IPS-18c (cell line): Measurements from ENCODE around the gene LRFN4.

Source experiments
- H3K4me3 ChIP-seq: 2 replicates; pipeline ENCODE4 v1.7.0; 2013; ENCODE audit warnings: low read depth, mild to moderate bottlenecking, low read length, moderate library complexity; ENCODE audit not compliant: insufficient read depth
- H3K9me3 ChIP-seq: one replicate; pipeline ENCODE4 v1.6.1; 2013; ENCODE audit warnings: mild to moderate bottlenecking, low read length, moderate library complexity; ENCODE audit not compliant: control insufficient read depth, insufficient read depth

Gene LRFN4

GRCh38 chr11:66891851-66892660 is 35.2 kb downstream of the LRFN4 start:
- Histone ChIP-seq H3K4me3 (no peak overlapping the region), H3K9me3 (peaks cover 4% of the 10 kb centered on the region)

GRCh38 chr11:66892911-66893310 is 36.0 kb downstream of the LRFN4 start:
- H3K9me3 ChIP-seq, result peaks cover 4% of the 10 kb centered on the region
- no peak overlapping the region for H3K4me3 ChIP-seq

GRCh38 chr11:66894141-66894540 is 37.3 kb downstream of the LRFN4 start:
- no peak overlapping the region for H3K4me3 ChIP-seq
- H3K9me3 ChIP-seq, result peaks cover 4% of the 10 kb centered on the region

GRCh38 chr11:66901964-66902390 is 45.1 kb downstream of the LRFN4 start:
- no peak overlapping the region for H3K4me3 ChIP-seq
- no peaks in the 10 kb centered on the region for H3K9me3 ChIP-seq

- no peak overlapping the region for H3K4me3 ChIP-seq
- H3K9me3 ChIP-seq, result no peaks in the 10 kb centered on the region
Measured at GRCh38 chr11:66902486-66903177, 45.8 kb downstream of the LRFN4 start.

- no peaks in the 10 kb centered on the region for H3K9me3 ChIP-seq
- no peak overlapping the region for H3K4me3 ChIP-seq
Measured at GRCh38 chr11:66904055-66904454, 47.2 kb downstream of the LRFN4 start.

- Histone ChIP-seq H3K9me3 (no peaks in the 10 kb centered on the region), H3K4me3 (no peak overlapping the region)
Measured at GRCh38 chr11:66904561-66904960, 47.7 kb downstream of the LRFN4 start.

GRCh38 chr11:66904981-66905521 is 48.2 kb downstream of the LRFN4 start:
- no peak overlapping the region for H3K4me3 ChIP-seq
- peaks cover under 1% of the 10 kb centered on the region for H3K9me3 ChIP-seq

GRCh38 chr11:66905631-66906030 is 48.8 kb downstream of the LRFN4 start:
- peaks cover 2% of the 10 kb centered on the region for H3K9me3 ChIP-seq
- no peak overlapping the region for H3K4me3 ChIP-seq

GRCh38 chr11:66906061-66906733 is 49.3 kb downstream of the LRFN4 start:
- H3K9me3 ChIP-seq, result peaks cover 2% of the 10 kb centered on the region
- no peak overlapping the region for H3K4me3 ChIP-seq

- peaks cover 2% of the 10 kb centered on the region for H3K9me3 ChIP-seq
Measured at GRCh38 chr11:66907751-66908630, 51.1 kb downstream of the LRFN4 start.

GRCh38 chr11:66909181-66909580 is 52.3 kb downstream of the LRFN4 start:
- H3K9me3 ChIP-seq, result peaks cover 2% of the 10 kb centered on the region
- H3K4me3 ChIP-seq, result no peak overlapping the region

More at GRCh38 chr11:66907751-66908630, 51.1 kb downstream of the LRFN4 start:
- no peak overlapping the region for H3K4me3 ChIP-seq

- H3K9me3 ChIP-seq, result peaks cover 2% of the 10 kb centered on the region
- no peak overlapping the region; the same call in 1 of the 2 replicates for H3K4me3 ChIP-seq
Measured at GRCh38 chr11:66910016-66910415, 53.2 kb downstream of the LRFN4 start.
